22Rv1 (cell line): ENCODE measurements around the gene KRTAP4-8.
"Not testable (repeated sequence)": the region's sequence is repeated elsewhere in the genome, so short reads cannot be mapped to it uniquely, and the experiment has no call there.

ENCODE experiments used
- CTCF ChIP-seq: fragments of 450-650 bp; IDR thresholded peaks from 2 replicates; pipeline ENCODE4 v1.5.1; 2017; ENCODE audit warnings: mild to moderate bottlenecking
- ZFX ChIP-seq: fragments of 450-650 bp; IDR thresholded peaks from 2 replicates; pipeline ENCODE4 v1.6.1; 2017; ENCODE audit warnings: antibody characterized with exemption, borderline replicate concordance

DNA sequence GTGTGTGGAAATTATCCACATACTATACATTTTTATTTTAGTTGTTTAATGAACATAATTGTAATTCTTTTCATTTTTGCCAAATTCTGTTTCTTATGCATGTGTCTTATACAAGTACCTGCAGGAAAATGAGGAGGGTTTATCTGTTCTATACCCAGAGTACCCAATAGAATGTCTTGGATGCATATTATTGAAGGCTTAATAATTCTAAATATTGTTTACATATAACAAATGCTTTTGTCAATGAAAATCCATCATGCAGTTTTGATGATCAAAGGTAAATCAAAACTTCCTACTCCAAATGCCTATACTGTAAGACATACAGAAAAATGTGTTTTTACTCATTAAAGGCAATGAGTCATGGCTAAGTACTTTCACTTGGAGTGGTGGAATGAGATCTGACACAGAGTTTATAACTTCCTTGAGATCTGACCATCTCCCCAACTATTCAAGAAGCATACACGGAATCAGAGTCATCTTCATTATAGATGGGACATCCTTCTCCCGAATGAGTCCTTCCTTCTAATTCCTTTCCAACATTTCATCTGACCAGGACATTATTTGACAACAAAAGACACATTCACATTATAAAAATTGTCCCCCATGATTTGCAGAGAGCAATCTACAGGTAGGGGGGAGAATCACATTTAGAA, 6.6 kb upstream of the KRTAP4-8 start:
- not testable (repeated sequence) for TF ChIP-seq CTCF, ZFX
